NOMO-1 (cell line): ENCODE results near the gene TMEM41B.
"Not testable (repeated sequence)": the region's sequence is repeated elsewhere in the genome, so short reads cannot be mapped to it uniquely, and the experiment has no call there.

Experiments used
- DNase-seq, 2 experiments: peaks; one replicate each; lab custom pipeline; 2025; ENCODE audit not compliant: unreplicated experiment in 2 of 2; lab: John Stamatoyannopoulos, UW

TMEM41B gene

DNA sequence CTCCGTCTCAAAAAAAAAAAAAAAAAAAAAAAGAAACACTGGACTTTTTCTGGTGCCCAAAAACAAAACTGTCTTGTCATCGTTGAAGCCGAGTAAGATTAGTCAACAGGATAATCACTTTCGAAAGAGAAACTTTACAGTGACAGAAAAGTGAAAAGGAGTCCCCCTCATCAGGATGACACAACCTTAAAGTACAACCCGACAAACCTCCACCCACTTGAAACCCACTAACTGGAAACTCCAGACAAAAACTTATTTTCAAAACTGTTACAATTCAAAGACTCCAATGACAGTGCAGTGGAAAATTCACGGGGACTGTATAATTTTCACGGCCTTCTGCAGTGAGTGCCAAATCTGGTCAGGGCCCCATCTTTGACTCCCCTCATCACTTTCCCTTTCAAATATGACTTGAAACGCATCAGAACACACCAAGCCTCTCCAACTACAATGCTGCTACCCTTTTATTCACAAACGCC lies 50.5 kb downstream of the TMEM41B start:
- peak; percentile 50 to 88 for DNase-seq

DNA sequence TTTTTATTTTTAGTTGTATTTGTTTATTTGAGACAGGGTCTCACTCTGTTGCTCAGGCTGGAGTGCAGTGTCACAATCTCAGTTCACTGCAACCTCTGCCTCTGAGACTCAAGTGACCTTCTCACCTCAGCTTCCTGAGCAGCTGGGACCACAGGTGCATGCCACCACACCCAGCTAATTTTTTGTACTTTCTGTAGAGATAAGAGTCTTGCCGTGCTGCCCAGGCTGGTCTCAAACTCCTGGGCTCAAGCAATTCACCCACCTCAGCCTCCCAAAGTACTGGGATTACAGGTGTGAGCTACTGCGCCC lies 53.6 kb downstream of the TMEM41B start:
- not testable (repeated sequence) for DNase-seq

DNA sequence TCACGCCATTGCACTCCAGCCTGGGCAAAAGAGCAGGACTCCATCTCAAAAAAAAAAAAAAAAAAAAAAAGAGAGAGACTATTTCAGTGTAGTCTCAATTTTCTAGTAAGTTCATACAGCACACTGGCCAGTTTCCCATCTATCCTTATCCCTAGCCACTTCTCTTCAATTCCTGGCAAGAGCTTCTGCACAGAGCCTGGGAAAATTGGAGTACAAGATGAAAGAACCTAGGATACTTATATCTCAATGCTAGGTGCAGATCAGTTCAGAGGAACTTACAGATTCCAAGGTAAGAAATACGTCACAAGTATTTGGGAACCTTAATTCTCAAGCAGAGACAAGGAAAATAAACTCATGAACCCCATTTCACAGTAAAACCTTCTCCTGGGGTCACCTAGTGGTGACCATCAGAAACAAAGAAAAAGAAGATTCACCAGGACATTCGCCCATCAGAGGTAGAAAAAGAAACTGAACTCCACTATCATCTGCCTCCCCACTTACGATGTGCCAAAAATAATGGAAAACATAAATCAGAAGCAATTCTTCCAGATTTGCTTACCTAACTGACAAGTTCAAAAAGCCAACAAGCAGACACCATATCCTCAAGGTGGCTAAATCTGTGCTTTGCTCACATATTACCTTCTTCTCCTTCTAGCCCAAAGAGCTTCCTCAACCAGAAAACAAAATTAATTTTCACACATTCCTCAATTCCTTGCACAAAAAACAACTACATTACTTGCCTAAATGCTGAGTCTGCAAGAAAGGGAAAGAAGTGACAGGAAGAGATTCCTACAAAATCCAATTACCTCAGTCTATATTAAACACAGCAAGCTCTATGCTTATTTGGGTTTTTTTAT lies 54.2 kb downstream of the TMEM41B start:
- no peak for DNase-seq

DNA sequence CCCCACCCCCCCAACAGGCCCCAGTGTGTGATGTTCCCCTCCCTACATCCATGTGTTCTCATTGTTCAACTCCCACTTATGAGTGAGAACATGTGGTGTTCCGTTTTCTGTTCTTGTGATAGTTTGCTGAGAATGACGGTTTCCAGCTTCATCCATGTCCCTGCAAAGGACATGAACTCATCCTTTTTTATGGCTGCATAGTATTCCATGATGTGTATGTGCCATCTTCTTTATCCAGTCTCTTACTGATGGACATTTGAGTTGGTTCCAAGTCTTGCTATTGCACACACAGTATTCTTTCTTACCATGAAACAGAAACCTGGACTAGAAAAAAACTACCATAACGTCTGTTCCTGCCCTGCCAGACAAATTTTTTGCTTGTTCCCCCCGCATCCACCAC lies 56.1 kb downstream of the TMEM41B start:
- DNase-seq: not testable (repeated sequence)

DNA sequence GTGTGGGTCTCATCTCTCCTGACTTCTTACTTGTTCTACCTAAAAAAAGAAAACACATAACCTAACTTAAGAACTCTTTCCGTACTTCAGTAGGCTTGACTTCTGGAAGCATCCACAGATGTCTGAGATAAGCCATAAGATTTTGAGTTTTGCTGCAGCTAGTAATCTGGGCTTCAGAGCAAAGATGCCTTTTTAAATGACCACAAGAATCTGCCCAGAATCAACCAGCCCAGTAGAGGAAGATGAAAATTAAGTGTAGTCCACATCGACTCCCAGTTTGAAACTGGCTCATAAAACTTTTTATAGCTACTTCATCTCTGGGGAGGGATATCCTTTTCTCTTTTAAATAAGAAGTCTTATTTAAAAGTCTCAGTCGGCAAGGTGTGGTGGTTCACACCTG lies 60.0 kb downstream of the TMEM41B start:
- no peak for DNase-seq

DNA sequence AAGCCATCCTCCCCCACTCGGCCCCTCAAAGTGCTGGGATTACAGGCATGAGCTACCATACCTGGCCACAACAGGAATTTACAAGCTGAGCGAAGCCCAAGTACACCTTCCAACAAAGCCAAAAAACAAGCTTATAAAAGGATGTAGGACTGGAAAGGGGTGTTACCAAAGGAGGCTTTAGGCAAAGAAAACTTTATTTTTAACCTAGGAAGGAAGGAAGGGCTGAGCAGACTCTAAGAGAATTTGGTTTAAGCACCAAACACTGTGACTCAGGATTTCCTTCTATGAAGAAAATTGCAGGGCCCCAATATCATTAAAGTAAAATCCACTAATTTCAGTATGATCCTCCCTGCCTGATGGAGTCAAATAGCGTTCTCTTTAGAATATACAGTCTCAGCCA lies 61.3 kb downstream of the TMEM41B start:
- no peak for DNase-seq

DNA sequence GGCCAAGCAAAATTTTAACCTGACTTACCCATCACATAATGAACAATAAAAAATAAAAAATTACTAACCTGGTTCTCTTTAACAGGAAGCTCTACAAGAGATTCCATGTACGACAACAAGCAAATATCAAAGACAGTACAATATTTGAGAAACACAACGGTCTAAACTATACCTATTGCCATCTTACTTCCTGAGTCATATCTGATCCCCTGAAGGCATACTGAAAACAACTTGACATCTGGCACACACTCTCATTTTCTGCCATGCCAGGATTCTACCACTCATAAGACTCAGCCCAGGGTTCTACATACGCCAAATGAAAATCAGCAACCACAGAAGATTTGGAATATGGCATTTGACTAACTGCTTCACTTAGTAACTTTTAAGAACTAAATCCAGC lies 63.1 kb downstream of the TMEM41B start:
- no peak for DNase-seq

DNA sequence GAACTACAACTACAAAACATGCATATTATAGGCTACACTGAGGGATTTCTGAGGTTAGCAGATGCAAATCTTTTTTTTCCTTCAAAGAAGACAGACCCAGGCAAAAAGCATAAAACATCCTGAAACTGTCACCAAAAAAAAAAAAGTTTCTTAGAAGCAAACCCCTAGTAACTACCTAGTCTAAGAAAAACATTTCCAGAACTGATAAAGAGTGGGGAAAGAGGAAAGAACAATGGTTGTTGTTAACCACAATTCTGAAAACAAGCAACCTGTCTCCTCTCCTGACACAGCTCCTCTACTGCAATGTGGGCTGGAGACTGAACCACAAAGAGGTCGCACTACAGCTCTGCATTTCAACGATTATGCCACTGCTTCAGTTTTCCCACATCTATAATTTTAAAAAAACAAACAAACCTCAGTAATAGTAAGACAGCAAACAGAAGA lies 64.2 kb downstream of the TMEM41B start:
- peak in 1 of 2 experiments; percentile 15 for DNase-seq

DNA sequence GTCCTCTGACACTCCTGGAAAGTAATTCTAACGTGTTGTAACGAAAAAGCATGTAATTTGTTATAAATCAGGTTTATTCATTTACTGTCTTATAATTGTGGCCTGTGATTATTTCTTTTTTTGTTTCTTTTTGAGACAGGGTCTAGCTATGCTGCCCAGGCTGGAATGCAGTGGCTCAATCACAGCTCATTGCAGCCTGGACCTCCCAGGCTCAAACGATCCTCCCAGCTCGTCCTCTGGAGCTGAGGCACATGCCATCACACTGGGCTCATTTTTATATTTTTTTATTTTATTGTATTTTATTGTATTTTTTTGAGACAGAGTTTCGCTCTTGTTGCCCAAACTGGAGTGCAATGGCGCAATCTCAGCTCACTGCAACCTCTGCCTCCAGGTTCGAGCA lies 65.1 kb downstream of the TMEM41B start:
- DNase-seq: no peak

DNA sequence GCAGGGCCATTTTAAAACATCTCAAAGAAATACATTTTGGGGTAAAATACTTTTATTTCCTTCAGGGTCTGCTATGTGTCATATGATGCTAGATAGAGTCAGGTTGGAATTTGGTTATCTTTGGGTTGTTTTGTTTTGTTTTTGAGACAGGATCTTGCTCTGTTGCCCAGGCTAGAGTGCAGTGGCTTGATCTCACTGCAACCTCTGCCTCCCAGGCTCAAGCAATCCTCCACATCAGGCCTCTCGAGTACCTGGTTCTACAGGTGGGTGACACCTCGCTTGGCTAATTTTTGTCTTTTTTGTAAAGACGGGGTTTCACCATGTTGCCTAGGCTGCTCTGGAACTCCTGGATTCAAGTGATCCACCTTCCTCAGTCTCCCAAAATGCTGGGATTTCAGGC lies 66.5 kb downstream of the TMEM41B start:
- DNase-seq: no peak

DNA sequence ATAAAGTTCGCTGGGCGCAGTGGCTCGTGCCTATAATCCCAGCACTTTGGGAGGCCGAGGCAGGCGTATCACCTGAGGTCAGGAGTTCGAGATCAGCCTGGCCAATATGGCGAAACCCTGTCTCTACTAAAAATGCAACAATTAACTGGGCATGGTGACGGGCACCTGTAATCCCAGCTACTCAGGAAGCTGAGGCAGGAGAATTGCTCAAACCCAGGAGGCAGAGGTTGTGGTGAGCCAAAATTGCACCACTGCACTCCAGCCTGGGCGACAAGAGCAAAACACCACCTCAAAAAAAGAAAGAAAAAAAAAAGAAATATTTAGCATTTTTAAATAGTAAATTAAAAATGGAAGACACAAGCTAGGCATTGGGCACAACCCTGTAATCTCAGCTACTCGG lies 78.2 kb downstream of the TMEM41B start:
- DNase-seq: not testable (repeated sequence)

DNA sequence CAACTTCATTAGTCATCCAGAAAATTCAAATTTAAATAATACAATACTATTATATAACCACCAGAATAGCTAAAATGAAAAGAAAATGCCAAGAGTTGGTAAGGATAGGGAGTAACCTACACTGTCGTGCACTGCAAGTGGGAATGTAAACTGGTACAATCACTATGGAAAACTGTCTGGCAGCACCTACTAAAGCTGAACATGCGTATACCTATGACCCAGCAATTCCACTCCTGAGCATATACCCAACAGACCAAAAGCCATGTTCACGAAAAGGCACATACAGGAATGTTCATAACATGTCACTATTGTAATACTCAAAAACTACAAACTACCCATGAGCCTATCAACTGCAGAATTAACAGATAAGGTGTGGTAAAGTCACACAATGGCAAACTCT lies 81.9 kb downstream of the TMEM41B start:
- DNase-seq: no peak

DNA sequence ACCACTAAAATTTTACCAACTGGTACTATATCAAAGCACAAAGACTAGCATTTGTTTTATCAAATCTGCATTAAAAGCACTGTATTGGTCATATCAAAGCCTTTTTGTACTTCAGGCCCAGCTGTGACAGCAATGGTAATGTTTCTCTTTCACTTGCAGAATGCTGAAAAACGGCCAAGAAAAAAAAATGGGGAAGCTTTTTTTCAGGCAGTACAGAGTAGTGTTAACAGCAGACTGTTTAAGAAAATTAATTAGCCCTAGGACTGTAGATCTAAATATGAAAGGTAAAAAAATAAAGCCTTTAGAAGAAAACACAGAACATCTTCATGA lies 82.6 kb downstream of the TMEM41B start:
- DNase-seq: peak; percentile 71 to 86
